ENCODE measurements around the gene EIF5.
A peak's percentile ranks its signal among the peaks of the same experiment; 100 is the strongest.

The EIF5 gene

GRCh38 chr14:103310576-103311095, 23.4 kb upstream of the EIF5 start:
- no peak for DNase-seq (ENCODE audit: low spot score)

- DNase-seq (ENCODE audit: low spot score): no peak
These were observed 22.7 kb upstream of the EIF5 start for GRCh38 chr14:103311171-103311997.

GRCh38 chr14:103312006-103312635, 21.9 kb upstream of the EIF5 start:
- DNase-seq (ENCODE audit: low spot score): no peak

GRCh38 chr14:103313704-103314103, 20.3 kb upstream of the EIF5 start:
- DNase-seq (ENCODE audit: low spot score): no peak

GRCh38 chr14:103314496-103315277, 19.4 kb upstream of the EIF5 start:
- DNase-seq (ENCODE audit: low spot score): no peak

- no peak for DNase-seq (ENCODE audit: low spot score)
These were observed 18.6 kb upstream of the EIF5 start for GRCh38 chr14:103315351-103315911.

- no peak for DNase-seq (ENCODE audit: low spot score)
These were observed 18.1 kb upstream of the EIF5 start for GRCh38 chr14:103315941-103316340.

- no peak for DNase-seq (ENCODE audit: low spot score)
These were observed 17.3 kb upstream of the EIF5 start for GRCh38 chr14:103316721-103317121.

- DNase-seq (ENCODE audit: low spot score): no peak
These were observed 16.8 kb upstream of the EIF5 start for GRCh38 chr14:103317251-103317650.

- DNase-seq (ENCODE audit: low spot score): no peak
These were observed 16.0 kb upstream of the EIF5 start for GRCh38 chr14:103317976-103318580.

- DNase-seq (ENCODE audit: low spot score): no peak
These were observed 15.2 kb upstream of the EIF5 start for GRCh38 chr14:103318750-103319419.

GRCh38 chr14:103319422-103319821, 14.6 kb upstream of the EIF5 start:
- peak; percentile 50 for DNase-seq (ENCODE audit: low spot score)

GRCh38 chr14:103326078-103326477, 8.0 kb upstream of the EIF5 start:
- DNase-seq (ENCODE audit: low spot score): no peak

GRCh38 chr14:103328941-103329340, 5.1 kb upstream of the EIF5 start:
- no peak for DNase-seq (ENCODE audit: low spot score)

- DNase-seq (ENCODE audit: low spot score): no peak
These were observed 4.4 kb upstream of the EIF5 start for GRCh38 chr14:103329401-103330347.

- no peak for DNase-seq (ENCODE audit: low spot score)
These were observed 3.5 kb upstream of the EIF5 start for GRCh38 chr14:103330536-103330935.

- no peak for DNase-seq (ENCODE audit: low spot score)
These were observed 1.7 kb upstream of the EIF5 start for GRCh38 chr14:103332143-103332919.

GRCh38 chr14:103334644-103335622, 896 bp downstream of the EIF5 start:
- DNase-seq (ENCODE audit: low spot score): peak; percentile 71
